Effector memory CD8-positive, alpha-beta T cell (primary cell): ENCODE data around the gene THUMPD1.
"Not testable (repeated sequence)": the region's sequence is repeated elsewhere in the genome, so short reads cannot be mapped to it uniquely, and the experiment has no call there.

Experiments used
- ATAC-seq: fragments of 150-1000 bp; cut with Tn5 transposase; replicated peaks from 2 replicates; pipeline ENCODE4 v1.10.0; 2021; ENCODE audit warnings: mild to moderate bottlenecking, moderate library complexity
- DNase-seq, 3 experiments: peaks; one replicate each; pipeline ENCODE4 v3.0.0; 2021
- H3K27ac Mint-ChIP-seq, 2 donors: one replicate each; pipeline ENCODE4 v1.8.0; 2022; ENCODE audit warnings: mild to moderate bottlenecking in 2 of 2, mixed read lengths in 2 of 2, moderate library complexity in 2 of 2
- H3K27me3 Mint-ChIP-seq, 2 donors: one replicate each; pipeline ENCODE4 v1.8.0; 2022; ENCODE audit warnings: mixed read lengths in 2 of 2
- H3K36me3 Mint-ChIP-seq: one replicate; pipeline ENCODE4 v1.8.0; 2022; ENCODE audit warnings: mild to moderate bottlenecking, moderate library complexity, mixed read lengths; ENCODE audit not compliant: insufficient read depth
- H3K4me1 Mint-ChIP-seq, 2 donors: one replicate each; pipeline ENCODE4 v1.8.0; 2022; ENCODE audit warnings: low read depth in 2 of 2, mixed read lengths in 2 of 2
- H3K4me3 Mint-ChIP-seq, 2 donors: one replicate each; pipeline ENCODE4 v1.8.0; 2022; ENCODE audit warnings: mild to moderate bottlenecking in 2 of 2, mixed read lengths in 2 of 2, moderate library complexity in 2 of 2
- H3K9me3 Mint-ChIP-seq, 2 donors: one replicate each; pipeline ENCODE4 v1.8.0; 2022; ENCODE audit warnings: mixed read lengths in 2 of 2
- total RNA-seq, 9 experiments: gene quantifications; one replicate each; lab custom pipeline; 2026; lab: John Stamatoyannopoulos, UW

Gene THUMPD1, protein sequence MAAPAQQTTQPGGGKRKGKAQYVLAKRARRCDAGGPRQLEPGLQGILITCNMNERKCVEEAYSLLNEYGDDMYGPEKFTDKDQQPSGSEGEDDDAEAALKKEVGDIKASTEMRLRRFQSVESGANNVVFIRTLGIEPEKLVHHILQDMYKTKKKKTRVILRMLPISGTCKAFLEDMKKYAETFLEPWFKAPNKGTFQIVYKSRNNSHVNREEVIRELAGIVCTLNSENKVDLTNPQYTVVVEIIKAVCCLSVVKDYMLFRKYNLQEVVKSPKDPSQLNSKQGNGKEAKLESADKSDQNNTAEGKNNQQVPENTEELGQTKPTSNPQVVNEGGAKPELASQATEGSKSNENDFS
- 115 to 185 (median 160) reads per million in 9 experiments for total RNA-seq

DNA sequence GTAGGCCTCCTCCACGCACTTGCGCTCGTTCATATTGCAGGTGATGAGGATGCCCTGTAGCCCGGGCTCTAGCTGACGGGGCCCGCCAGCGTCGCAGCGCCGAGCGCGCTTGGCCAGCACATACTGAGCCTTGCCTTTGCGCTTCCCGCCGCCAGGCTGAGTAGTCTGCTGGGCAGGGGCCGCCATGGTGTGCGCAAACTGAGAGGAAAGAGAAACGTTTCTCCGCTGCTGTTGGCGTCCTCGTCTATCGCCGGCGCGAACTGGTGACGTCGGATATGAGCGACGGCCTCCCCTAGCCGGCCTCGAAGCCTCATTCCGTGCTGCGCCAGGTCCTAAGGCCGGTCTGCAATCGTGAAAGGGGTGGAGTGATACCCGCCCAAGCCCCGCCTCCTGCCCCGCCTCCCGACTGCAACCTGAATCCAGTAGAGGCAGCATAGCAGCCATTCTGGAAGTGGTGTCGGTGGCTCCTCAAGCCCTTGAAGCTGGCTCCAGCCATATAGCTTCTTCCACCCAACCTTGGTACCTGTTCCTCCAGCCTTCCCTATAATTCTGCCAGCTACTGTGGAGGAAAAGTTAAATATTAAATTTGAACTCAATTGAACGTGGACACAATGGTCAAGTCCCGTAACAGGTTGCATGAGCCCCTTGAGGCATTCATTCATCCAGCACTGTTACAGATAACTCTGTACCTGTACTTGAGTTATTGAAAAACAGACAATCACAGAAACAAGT is at the start of gene THUMPD1:
TSS of gene THUMPD1 (minus strand) at position 265 of the 732 bp plus-strand sequence. CDS start at position 186, 79 bp downstream.
- Mint-ChIP-seq H3K9me3 (no peaks in the 10 kb centered on the region), H3K27ac (peak within 1 kb of the TSS; percentile 95 to 96), H3K4me1 (peaks cover 14 to 27% of the 10 kb centered on the region in 2 donors), H3K36me3 (peaks cover 45% of the 10 kb centered on the region), H3K4me3 (peak within 1 kb of the TSS; percentile 93 to 94), H3K27me3 (no peaks in the 10 kb centered on the region)
- ATAC-seq (peak; percentile 92), DNase-seq (peak; percentile 94 to 96 (median 94))

- no peaks in the 10 kb centered on the region for H3K9me3 Mint-ChIP-seq
- H3K4me3 Mint-ChIP-seq = no peak overlapping the region
- ATAC-seq = no peak
- H3K27ac Mint-ChIP-seq = no peak overlapping the region
- no peaks in the 10 kb centered on the region for H3K27me3 Mint-ChIP-seq
- H3K36me3 Mint-ChIP-seq = no peaks in the 10 kb centered on the region
- no peaks in the 10 kb centered on the region for H3K4me1 Mint-ChIP-seq
- DNase-seq = no peak
Measured at GRCh38 chr16:20789130-20789529, 47.5 kb upstream of the THUMPD1 start.

- no peaks in the 10 kb centered on the region for H3K36me3 Mint-ChIP-seq
- H3K4me1 Mint-ChIP-seq = no peaks in the 10 kb centered on the region
Measured at GRCh38 chr16:20784204-20784603, 42.6 kb upstream of the THUMPD1 start.

GRCh38 chr16:20782470-20782869 is 40.9 kb upstream of the THUMPD1 start:
- DNase-seq (no peak), ATAC-seq (no peak)
- H3K4me3 Mint-ChIP-seq = no peak overlapping the region
- H3K9me3 Mint-ChIP-seq = no peaks in the 10 kb centered on the region
- no peak overlapping the region for H3K27ac Mint-ChIP-seq
- H3K4me1 Mint-ChIP-seq = no peaks in the 10 kb centered on the region
- peaks cover 3% of the 10 kb centered on the region for H3K36me3 Mint-ChIP-seq
- no peaks in the 10 kb centered on the region for H3K27me3 Mint-ChIP-seq

More at GRCh38 chr16:20784204-20784603, 42.6 kb upstream of the THUMPD1 start:
- no peaks in the 10 kb centered on the region for H3K27me3 Mint-ChIP-seq
- no peak overlapping the region for H3K27ac Mint-ChIP-seq
- DNase-seq (no peak), ATAC-seq (no peak)
- H3K9me3 Mint-ChIP-seq = no peaks in the 10 kb centered on the region
- no peak overlapping the region for H3K4me3 Mint-ChIP-seq

- Mint-ChIP-seq H3K27me3 (no peaks in the 10 kb centered on the region), H3K9me3 (no peaks in the 10 kb centered on the region), H3K27ac (no peak overlapping the region), H3K4me3 (no peak overlapping the region), H3K4me1 (no peaks in the 10 kb centered on the region), H3K36me3 (peaks cover 3% of the 10 kb centered on the region)
- ATAC-seq (no peak), DNase-seq (no peak)
Measured at GRCh38 chr16:20781697-20782096, 40.1 kb upstream of the THUMPD1 start.

DNA sequence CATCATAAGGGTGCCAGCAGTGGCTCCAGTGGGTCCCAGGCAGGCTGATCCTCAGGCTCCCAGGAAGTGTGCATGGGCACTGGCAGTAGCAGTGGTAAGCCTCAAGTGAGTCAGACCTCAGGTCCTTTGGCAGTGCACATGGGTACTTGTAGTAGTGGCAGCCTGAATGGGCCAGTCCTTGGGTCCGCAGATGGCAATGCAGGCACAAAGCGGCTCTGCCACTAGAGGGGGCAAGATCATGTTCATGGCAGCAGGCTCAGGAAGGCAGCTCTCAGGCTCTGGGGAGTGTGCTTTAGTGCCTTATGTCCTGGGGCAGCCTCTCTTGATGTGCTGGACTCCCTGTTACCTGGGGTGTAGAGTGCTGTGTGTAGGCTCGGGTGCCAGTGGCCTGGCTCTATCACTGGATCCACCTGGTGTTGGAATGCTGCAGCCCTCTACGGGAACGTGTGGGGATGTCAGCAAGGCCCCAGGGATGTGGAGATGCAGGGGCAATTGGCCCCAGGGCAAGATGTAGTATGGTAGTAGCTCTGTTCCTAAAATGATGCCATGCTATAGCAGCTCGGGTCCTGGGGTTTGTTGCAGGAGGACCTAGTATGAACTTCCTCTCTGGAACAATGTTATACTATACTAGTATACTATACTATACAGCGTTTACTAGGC is 33.2 kb upstream of the THUMPD1 start:
- Mint-ChIP-seq H3K27me3 (no peaks in the 10 kb centered on the region), H3K27ac (no peak overlapping the region), H3K4me3 (no peak overlapping the region), H3K36me3 (peaks cover 3% of the 10 kb centered on the region), H3K9me3 (no peaks in the 10 kb centered on the region), H3K4me1 (no peaks in the 10 kb centered on the region)
- ATAC-seq (peak; percentile 40), DNase-seq (peak; percentile 15 to 42 (median 23))

DNA sequence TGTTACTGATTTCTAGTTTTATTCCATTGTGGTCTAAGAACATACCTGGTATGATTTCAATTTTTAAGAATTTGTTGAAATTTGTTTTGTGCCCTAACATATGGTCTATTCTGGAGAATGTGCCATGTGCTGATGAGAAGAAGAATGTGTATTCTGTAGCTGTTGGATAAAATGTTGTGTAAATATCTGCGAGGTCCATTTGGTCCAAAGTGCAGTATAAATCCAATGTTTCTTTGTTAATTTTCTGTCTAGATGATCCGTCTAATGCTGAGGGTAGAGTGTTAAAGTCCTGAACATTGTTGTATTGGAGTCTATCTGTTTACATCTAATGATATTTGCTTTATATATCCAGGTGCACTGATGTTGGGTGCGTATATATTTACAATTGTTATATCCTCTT is 32.1 kb upstream of the THUMPD1 start:
- Mint-ChIP-seq H3K4me1 (no peaks in the 10 kb centered on the region), H3K4me3 (no peak overlapping the region), H3K27ac (no peak overlapping the region), H3K9me3 (no peaks in the 10 kb centered on the region), H3K27me3 (no peaks in the 10 kb centered on the region), H3K36me3 (peaks cover under 1% of the 10 kb centered on the region)
- ATAC-seq (no peak), DNase-seq (no peak)

DNA sequence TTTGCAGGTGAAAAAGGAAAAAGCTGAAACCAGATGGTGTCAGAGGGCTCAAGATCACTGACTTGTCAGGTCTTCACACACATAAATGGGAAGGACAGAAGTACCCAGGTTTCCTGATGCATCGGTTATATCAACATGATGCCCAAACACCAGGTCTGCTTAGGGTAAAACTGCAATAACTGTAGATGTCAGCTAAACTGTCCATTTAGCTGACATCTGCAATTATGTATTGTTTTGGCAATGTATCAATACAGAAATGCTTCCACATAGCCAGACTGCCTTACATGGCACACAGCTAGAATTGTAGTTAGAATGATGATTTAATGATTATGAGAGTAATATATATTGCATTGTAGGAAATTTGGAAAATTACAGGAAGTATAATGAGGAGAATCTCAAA is 27.2 kb upstream of the THUMPD1 start:
- Mint-ChIP-seq H3K4me1 (peaks cover 0 to 2% of the 10 kb centered on the region in 2 donors), H3K9me3 (no peaks in the 10 kb centered on the region), H3K36me3 (peaks cover under 1% of the 10 kb centered on the region), H3K27ac (no peak overlapping the region), H3K4me3 (no peak overlapping the region), H3K27me3 (no peaks in the 10 kb centered on the region)
- no peak for ATAC-seq
- no peak for DNase-seq

DNA sequence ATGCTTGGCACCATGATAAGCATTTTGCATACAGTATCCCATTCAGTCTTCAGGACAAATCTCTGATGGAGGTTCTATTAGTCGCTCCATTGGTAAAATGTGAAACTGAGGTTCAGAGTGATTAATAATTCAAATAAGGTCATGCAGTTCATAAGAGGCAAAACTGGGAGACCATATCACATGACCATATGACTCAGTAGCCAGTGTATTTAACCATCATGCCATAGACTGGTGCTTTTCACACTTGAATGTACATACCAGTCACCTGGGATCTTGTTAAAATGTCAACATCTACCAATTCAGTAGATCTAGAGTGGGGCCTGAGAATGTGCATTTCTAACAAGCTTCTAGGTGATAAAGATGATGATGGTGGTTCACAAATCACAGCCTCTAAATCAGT is 26.5 kb upstream of the THUMPD1 start:
- H3K4me1 Mint-ChIP-seq = peaks cover 3 to 4% of the 10 kb centered on the region in 2 donors
- ATAC-seq (no peak), DNase-seq (no peak)
- no peaks in the 10 kb centered on the region for H3K9me3 Mint-ChIP-seq
- H3K4me3 Mint-ChIP-seq = no peak overlapping the region
- H3K27ac Mint-ChIP-seq = no peak overlapping the region
- H3K36me3 Mint-ChIP-seq = peaks cover 3% of the 10 kb centered on the region
- H3K27me3 Mint-ChIP-seq = no peaks in the 10 kb centered on the region

GRCh38 chr16:20767577-20767976 is 26.0 kb upstream of the THUMPD1 start:
- no peak overlapping the region for H3K27ac Mint-ChIP-seq
- ATAC-seq (no peak), DNase-seq (no peak)
- H3K4me3 Mint-ChIP-seq = no peak overlapping the region
- H3K27me3 Mint-ChIP-seq = no peaks in the 10 kb centered on the region
- H3K4me1 Mint-ChIP-seq = peaks cover 7 to 8% of the 10 kb centered on the region in 2 donors
- peaks cover 3% of the 10 kb centered on the region for H3K36me3 Mint-ChIP-seq
- H3K9me3 Mint-ChIP-seq = no peaks in the 10 kb centered on the region

GRCh38 chr16:20766294-20766693 is 24.7 kb upstream of the THUMPD1 start:
- no peak for ATAC-seq
- H3K27ac Mint-ChIP-seq = no peak overlapping the region
- no peak for DNase-seq
- no peaks in the 10 kb centered on the region for H3K27me3 Mint-ChIP-seq
- H3K36me3 Mint-ChIP-seq = peaks cover 3% of the 10 kb centered on the region
- H3K9me3 Mint-ChIP-seq = no peaks in the 10 kb centered on the region
- no peak overlapping the region for H3K4me3 Mint-ChIP-seq
- H3K4me1 Mint-ChIP-seq = peaks cover 10 to 14% of the 10 kb centered on the region in 2 donors

DNA sequence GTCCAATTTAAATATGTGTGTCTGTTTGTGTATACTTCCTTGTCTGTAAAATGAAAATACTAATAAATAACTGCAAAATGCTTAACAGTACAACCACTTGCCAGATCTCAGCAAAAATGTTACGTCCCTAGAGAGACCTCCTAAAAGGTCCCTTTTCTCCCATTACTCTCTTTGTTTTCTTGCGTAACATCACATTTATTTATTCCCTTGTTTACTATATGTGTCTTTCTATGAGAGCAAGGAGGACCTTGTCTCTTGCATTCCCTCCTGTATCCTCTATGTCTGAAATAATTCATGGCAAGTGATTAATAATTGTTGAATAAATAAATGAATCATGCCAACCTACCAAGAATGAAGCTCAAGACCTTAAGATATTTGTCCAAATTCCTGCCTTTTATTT is 24.1 kb upstream of the THUMPD1 start:
- no peak overlapping the region for H3K4me3 Mint-ChIP-seq
- no peaks in the 10 kb centered on the region for H3K9me3 Mint-ChIP-seq
- H3K36me3 Mint-ChIP-seq = peaks cover 3% of the 10 kb centered on the region
- ATAC-seq = no peak
- no peak overlapping the region for H3K27ac Mint-ChIP-seq
- DNase-seq = no peak
- peaks cover 10 to 14% of the 10 kb centered on the region in 2 donors for H3K4me1 Mint-ChIP-seq
- no peaks in the 10 kb centered on the region for H3K27me3 Mint-ChIP-seq

DNA sequence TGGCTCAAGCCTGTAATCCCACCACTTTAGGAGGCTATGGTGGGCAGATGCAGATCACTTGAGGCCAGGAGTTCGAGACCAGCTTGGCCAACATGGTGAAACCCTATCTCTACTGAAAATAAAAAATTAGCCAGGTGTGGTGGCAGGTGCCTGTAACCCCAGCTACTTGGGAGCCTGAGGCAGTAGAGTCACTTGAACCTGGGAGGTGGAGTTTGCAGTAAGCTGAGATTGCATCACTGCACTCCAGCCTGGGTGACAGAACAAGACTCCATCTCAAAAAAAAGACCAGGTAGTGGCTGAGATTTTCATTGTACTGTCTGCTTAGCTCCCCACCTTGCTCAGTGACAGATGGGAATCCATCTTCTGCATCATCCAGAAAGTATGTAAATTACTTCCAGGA is 22.8 kb upstream of the THUMPD1 start:
- H3K4me1 Mint-ChIP-seq = peaks cover 10 to 14% of the 10 kb centered on the region in 2 donors
- DNase-seq, H3K36me3 Mint-ChIP-seq, H3K9me3 Mint-ChIP-seq, H3K27me3 Mint-ChIP-seq, H3K4me3 Mint-ChIP-seq, ATAC-seq: not testable (repeated sequence)
- H3K27ac Mint-ChIP-seq = peak overlapping the region in 1 of 2 donors; percentile 83
